K562 (cell line): ENCODE data around the gene CD151. TPM values are rescaled to one million over a fixed set of nuclear protein-coding genes. Genes with fewer than 3 reads are reported as not detected.

ENCODE experiments used
- ETV6 ChIP-seq, 3 experiments: fragments of 150-350 bp in 1 of 3; sonication (generic) in 1 of 3; formaldehyde crosslinking in 1 of 3; IDR thresholded peaks; 2 replicates each; pipeline versions ENCODE4 v1.6.1 to v1.8.0; 2014 to 2022; ENCODE audit warnings: borderline replicate concordance in 2 of 3, low read depth in 2 of 3, antibody characterized with exemption in 1 of 3, low read length in 1 of 3, mild to moderate bottlenecking in 1 of 3, missing genetic modification reagents in 1 of 3
- MIER1 ChIP-seq: fragments of 450-650 bp; IDR thresholded peaks from 2 replicates; pipeline ENCODE4 v1.6.1; 2016; ENCODE audit warnings: antibody characterized with exemption, mild to moderate bottlenecking, low read depth
- NR2C2 ChIP-seq, 2 experiments: fragments of 200-800 bp in 1 of 2; sonication (Bioruptor generic) in 1 of 2; sonication (generic) in 1 of 2; formaldehyde crosslinking in 1 of 2; IDR thresholded peaks; 2 replicates each; pipeline versions ENCODE4 v1.6.1 to v1.8.0; 2016 to 2022; ENCODE audit warnings: mild to moderate bottlenecking in 1 of 2, missing compliant biosample characterization in 1 of 2, missing genetic modification characterization in 1 of 2, missing genetic modification reagents in 1 of 2
- NR3C1 ChIP-seq: sonication (generic); formaldehyde crosslinking; IDR thresholded peaks from 2 replicates; pipeline ENCODE4 v1.8.1; 2022; ENCODE audit warnings: missing genetic modification reagents
- RBM22 ChIP-seq: fragments of 200-400 bp; formaldehyde crosslinking; IDR thresholded peaks from 2 replicates; pipeline ENCODE4 v1.6.1; 2018; ENCODE audit warnings: low read length, low read depth; ENCODE audit not compliant: poor library complexity, severe bottlenecking
- ZNF707 ChIP-seq: fragments of 250-450 bp; sonication (Bioruptor Pico); conservative IDR thresholded peaks from 2 replicates; pipeline ENCODE4 v1.8.0; 2022; ENCODE audit warnings: inconsistent platforms, mild to moderate bottlenecking, moderate library complexity
- ZNF830 ChIP-seq: fragments of 250-450 bp; sonication (Bioruptor Pico); IDR thresholded peaks from 2 replicates; pipeline ENCODE4 v1.5.0; 2021; ENCODE audit warnings: mild to moderate bottlenecking
- polyA plus RNA-seq, 8 experiments: library from polyadenylated mRNA; depleted of rRNA in 4 of 8; stranded (reverse) in 5 of 8; unstranded in 3 of 8; fragments of >200 nt; fragmentation: Nextera tagmentation in 2 of 8; fragmentation: Illumina TruSeq in 1 of 8; extraction: Ambion mirVana in 2 of 8; extraction: Trizol in 1 of 8; gene quantifications; 2 replicates each; pipeline versions ENCODE4 v1.2.1 to v1.2.3, GENCODE V29; 2011 to 2014; ENCODE audit warnings: inconsistent platforms in 1 of 8, missing spikeins in 1 of 8
- total RNA-seq, 7 experiments: library from RNA; depleted of rRNA in 6 of 7; stranded (reverse); fragments of >200 nt in 6 of 7; fragmentation: Illumina TruSeq in 2 of 7; extraction: Trizol in 2 of 7; gene quantifications; 2 replicates each; pipeline versions ENCODE4 v1.2.1 to v1.2.3, GENCODE V29; 2011 to 2021; ENCODE audit warnings: low replicate concordance in 1 of 7
- TF ChIP-seq, protein P1 (sequence below): fragments of 250-450 bp; sonication (Bioruptor Pico); IDR thresholded peaks from 2 replicates; pipeline ENCODE4 v1.5.0; 2021; ENCODE audit warnings: mild to moderate bottlenecking, borderline replicate concordance
- TF ChIP-seq, protein P2 (sequence below), 2 experiments: fragments of 450-650 bp; IDR thresholded peaks; 2 replicates each; pipeline ENCODE4 v1.6.1; 2016; ENCODE audit warnings: mild to moderate bottlenecking in 2 of 2, borderline replicate concordance in 1 of 2, low read depth in 1 of 2, moderate library complexity in 1 of 2

Gene CD151
- total and polyA plus RNA-seq, 9 of the 15 experiments (the other 6 are each of a cell fraction or from before 2014, with no cell fraction given): 2.3 to 187 (median 140) TPM

DNA sequence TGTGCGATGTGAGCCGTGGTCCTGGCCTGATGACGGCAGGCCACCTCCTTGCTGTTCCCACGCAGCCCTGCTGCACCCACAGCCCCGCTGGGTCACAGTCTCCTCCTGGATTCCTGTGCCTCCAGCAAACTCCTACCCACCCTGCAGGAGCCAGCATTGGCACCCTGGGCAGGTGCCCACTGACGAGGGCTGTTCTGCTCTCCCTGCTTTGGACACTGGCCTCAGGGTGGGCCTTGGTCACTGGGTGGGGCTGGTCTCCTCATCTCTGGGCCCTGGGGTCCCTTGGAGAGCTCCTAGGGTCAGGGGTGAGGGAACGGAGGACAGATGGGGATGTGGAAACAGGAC, 22.6 kb downstream of the CD151 start (continued):
- TF ChIP-seq NR2C2 (CRISPR knock-in tag; IDR thresholded peaks at IDR 0.05) (no peak), NR2C2 (tag; IDR thresholded peaks at IDR 0.05) (no peak), ZNF830 (CRISPR knock-in tag) (no peak), ETV6 (IDR thresholded peaks at IDR 0.05; ENCODE audit: borderline replicate concordance in 1 of 2, low read depth in 2 of 2, low read length in 1 of 2) (no peak), ETV6 (CRISPR knock-in tag; IDR thresholded peaks at IDR 0.05; ENCODE audit: borderline replicate concordance) (no peak), NR3C1 (CRISPR knock-in tag) (no peak), RBM22 (no peak), MIER1 (no peak), ZNF707 (no peak)
- TF ChIP-seq, protein P1, sequence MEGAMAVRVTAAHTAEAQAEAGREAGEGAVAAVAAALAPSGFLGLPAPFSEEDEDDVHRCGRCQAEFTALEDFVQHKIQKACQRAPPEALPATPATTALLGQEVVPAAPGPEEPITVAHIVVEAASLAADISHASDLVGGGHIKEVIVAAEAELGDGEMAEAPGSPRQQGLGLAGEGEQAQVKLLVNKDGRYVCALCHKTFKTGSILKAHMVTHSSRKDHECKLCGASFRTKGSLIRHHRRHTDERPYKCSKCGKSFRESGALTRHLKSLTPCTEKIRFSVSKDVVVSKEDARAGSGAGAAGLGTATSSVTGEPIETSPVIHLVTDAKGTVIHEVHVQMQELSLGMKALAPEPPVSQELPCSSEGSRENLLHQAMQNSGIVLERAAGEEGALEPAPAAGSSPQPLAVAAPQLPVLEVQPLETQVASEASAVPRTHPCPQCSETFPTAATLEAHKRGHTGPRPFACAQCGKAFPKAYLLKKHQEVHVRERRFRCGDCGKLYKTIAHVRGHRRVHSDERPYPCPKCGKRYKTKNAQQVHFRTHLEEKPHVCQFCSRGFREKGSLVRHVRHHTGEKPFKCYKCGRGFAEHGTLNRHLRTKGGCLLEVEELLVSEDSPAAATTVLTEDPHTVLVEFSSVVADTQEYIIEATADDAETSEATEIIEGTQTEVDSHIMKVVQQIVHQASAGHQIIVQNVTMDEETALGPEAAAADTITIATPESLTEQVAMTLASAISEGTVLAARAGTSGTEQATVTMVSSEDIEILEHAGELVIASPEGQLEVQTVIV (CRISPR knock-in tag): no peak
- TF ChIP-seq, protein P2, sequence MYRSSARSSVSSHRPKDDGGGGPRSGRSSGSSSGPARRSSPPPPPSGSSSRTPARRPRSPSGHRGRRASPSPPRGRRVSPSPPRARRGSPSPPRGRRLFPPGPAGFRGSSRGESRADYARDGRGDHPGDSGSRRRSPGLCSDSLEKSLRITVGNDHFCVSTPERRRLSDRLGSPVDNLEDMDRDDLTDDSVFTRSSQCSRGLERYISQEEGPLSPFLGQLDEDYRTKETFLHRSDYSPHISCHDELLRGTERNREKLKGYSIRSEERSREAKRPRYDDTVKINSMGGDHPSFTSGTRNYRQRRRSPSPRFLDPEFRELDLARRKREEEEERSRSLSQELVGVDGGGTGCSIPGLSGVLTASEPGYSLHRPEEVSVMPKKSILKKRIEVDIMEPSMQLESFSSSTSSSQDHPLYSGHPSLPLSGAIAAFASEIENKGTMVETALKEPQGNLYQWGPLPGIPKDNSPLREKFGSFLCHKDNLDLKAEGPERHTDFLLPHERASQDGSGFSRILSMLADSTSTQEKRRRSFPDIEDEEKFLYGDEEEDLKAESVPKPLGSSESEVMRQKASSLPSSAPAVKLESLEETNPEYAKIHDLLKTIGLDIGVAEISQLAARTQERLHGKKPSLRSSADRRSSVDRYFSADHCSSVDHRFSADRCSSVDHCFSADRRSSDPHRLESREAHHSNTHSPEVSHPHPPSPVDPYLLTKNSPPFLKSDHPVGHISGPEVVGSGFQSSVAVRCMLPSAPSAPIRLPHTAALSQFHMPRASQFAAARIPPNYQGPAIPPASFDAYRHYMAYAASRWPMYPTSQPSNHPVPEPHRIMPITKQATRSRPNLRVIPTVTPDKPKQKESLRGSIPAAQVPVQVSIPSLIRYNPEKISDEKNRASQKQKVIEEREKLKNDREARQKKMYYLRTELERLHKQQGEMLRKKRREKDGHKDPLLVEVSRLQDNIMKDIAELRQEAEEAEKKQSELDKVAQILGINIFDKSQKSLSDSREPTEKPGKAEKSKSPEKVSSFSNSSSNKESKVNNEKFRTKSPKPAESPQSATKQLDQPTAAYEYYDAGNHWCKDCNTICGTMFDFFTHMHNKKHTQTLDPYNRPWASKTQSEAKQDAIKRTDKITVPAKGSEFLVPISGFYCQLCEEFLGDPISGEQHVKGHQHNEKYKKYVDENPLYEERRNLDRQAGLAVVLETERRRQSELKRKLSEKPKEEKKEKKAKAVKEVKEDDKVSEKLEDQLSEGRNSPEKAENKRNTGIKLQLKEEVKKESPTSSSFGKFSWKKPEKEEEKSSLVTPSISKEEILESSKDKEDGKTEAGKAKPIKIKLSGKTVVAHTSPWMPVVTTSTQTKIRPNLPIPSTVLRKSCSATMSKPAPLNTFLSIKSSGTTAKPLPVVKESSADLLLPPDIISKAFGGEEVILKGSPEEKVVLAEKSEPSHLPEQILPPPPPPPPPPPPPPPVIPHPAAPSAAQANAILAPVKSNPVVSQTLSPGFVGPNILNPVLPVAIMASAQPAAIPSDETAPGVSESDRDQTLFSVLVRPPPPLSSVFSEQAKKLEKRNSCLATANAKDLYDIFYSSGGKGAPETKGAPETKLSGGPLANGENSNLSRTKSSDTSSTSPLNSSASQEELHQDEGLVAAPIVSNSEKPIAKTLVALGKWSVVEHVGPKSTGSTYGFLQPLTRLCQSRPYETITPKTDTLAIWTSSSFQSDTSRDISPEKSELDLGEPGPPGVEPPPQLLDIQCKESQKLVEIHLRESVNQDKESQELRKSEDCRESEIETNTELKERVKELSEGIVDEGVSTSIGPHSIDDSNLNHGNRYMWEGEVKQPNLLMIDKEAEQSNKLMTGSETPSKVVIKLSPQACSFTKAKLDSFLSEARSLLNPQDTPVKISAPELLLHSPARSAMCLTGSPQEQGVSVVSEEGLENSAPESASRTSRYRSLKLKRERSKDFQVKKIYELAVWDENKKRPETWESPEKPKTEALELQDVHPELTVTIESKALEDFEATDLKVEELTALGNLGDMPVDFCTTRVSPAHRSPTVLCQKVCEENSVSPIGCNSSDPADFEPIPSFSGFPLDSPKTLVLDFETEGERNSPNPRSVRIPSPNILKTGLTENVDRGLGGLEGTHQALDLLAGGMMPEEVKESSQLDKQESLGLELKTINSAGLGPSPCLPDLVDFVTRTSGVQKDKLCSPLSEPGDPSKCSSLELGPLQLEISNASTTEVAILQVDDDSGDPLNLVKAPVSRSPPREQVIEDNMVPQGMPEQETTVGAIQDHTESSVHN (IDR thresholded peaks at IDR 0.05; ENCODE audit: borderline replicate concordance in 1 of 2, low read depth in 1 of 2): no peak
